ENCODE measurements around the gene ABCC8. TPM values are rescaled to one million over a fixed set of nuclear protein-coding genes. Genes with fewer than 3 reads are reported as not detected.

The ABCC8 gene
- total and polyA plus RNA-seq, 10 of the 15 experiments (the other 5 are each of a cell fraction or from before 2014, with no cell fraction given): not detected

- TF ChIP-seq, protein P1, sequence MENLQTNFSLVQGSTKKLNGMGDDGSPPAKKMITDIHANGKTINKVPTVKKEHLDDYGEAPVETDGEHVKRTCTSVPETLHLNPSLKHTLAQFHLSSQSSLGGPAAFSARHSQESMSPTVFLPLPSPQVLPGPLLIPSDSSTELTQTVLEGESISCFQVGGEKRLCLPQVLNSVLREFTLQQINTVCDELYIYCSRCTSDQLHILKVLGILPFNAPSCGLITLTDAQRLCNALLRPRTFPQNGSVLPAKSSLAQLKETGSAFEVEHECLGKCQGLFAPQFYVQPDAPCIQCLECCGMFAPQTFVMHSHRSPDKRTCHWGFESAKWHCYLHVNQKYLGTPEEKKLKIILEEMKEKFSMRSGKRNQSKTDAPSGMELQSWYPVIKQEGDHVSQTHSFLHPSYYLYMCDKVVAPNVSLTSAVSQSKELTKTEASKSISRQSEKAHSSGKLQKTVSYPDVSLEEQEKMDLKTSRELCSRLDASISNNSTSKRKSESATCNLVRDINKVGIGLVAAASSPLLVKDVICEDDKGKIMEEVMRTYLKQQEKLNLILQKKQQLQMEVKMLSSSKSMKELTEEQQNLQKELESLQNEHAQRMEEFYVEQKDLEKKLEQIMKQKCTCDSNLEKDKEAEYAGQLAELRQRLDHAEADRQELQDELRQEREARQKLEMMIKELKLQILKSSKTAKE (IDR thresholded peaks at IDR 0.05; ENCODE audit: low read depth, poor library complexity, severe bottlenecking): no peak
- TF ChIP-seq TCF3 (IDR thresholded peaks at IDR 0.05; ENCODE audit: borderline replicate concordance, insufficient read depth, low read depth, low read length): no peak
- no peak for TF ChIP-seq POLR2A (IDR thresholded peaks at IDR 0.05; ENCODE audit: low read depth, low read length)
- TF ChIP-seq CEBPB (IDR thresholded peaks at IDR 0.05; ENCODE audit: borderline replicate concordance in 1 of 2, low read depth in 2 of 2, low read length in 2 of 2): no peak
- TF ChIP-seq JUNB (IDR thresholded peaks at IDR 0.05): no peak
- TF ChIP-seq RFX5 (IDR thresholded peaks at IDR 0.05; ENCODE audit: low read depth, low read length): no peak
- no peak for TF ChIP-seq MAX (IDR thresholded peaks at IDR 0.05; ENCODE audit: low read depth, low read length)
- TF ChIP-seq, protein P2, sequence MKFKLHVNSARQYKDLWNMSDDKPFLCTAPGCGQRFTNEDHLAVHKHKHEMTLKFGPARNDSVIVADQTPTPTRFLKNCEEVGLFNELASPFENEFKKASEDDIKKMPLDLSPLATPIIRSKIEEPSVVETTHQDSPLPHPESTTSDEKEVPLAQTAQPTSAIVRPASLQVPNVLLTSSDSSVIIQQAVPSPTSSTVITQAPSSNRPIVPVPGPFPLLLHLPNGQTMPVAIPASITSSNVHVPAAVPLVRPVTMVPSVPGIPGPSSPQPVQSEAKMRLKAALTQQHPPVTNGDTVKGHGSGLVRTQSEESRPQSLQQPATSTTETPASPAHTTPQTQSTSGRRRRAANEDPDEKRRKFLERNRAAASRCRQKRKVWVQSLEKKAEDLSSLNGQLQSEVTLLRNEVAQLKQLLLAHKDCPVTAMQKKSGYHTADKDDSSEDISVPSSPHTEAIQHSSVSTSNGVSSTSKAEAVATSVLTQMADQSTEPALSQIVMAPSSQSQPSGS (IDR thresholded peaks at IDR 0.05; ENCODE audit: low read length): no peak
- TF ChIP-seq MXI1 (IDR thresholded peaks at IDR 0.05; ENCODE audit: low read depth, low read length): no peak
- TF ChIP-seq RBBP5 (conservative IDR thresholded peaks at IDR 0.05): no peak
These were observed 13.0 kb downstream of the ABCC8 start (continued) for GRCh38 chr11:17463546-17464174.
